ENCODE measurements around the gene XKR7. TPM values are rescaled to one million over a fixed set of nuclear protein-coding genes. Genes with fewer than 3 reads are reported as not detected.
"Not testable (repeated sequence)": the region's sequence is repeated elsewhere in the genome, so short reads cannot be mapped to it uniquely, and the experiment has no call there.

Gene XKR7
- total RNA-seq, 4 donors from 2014 or later = under 0.01 TPM; not detected in 3

DNA sequence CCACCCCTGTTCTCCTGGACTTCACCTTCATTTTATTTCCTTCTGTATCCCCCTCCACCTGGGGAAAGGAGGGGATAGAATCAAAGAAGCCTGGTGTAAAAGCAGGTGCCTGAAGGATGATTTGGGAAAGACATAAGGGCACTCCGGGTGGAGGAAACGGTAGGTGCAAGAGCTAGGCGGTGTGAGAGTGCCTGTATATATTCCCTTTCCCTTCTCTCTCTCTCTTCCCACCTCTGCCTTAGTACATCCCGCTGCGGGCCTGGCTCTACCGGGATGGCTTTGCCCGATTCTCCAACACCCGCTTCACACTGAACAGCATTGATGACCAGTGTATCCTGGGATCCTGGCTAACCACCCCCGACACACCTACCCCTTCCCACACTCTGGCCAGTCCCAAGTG lies 42.3 kb upstream of the XKR7 start:
- Histone ChIP-seq H3K4me1 (no peaks in the 10 kb centered on the region), H3K27ac (no peak overlapping the region), H3K36me3 (no peaks in the 10 kb centered on the region), H3K9me3 (no peaks in the 10 kb centered on the region), H3K4me3 (no peak overlapping the region), H3K27me3 (peaks cover 14% of the 10 kb centered on the region)
- WGBS, 2 donors (ENCODE audit: low coverage in 1 of 2) = 71% methylated on average over 9 of the region's 9 CpGs; no CpG with 5 or more reads in 1 of the 2 donors
- intact Hi-C loops (cut with DNase I; ENCODE audit: low total_unique reads) (no loop called here), in situ Hi-C loops (cut with MboI; ENCODE audit: low pct_ligation_motif_present in 1 of 4, low pct_unique_long_range_greater_than_20kb in 1 of 4, low sequenced_read_pairs in 3 of 4) (no loop called here)
- no peak for DNase-seq
- TF ChIP-seq POLR2AphosphoS5 (IDR thresholded peaks at IDR 0.05) = no peak
- TF ChIP-seq, protein P1, sequence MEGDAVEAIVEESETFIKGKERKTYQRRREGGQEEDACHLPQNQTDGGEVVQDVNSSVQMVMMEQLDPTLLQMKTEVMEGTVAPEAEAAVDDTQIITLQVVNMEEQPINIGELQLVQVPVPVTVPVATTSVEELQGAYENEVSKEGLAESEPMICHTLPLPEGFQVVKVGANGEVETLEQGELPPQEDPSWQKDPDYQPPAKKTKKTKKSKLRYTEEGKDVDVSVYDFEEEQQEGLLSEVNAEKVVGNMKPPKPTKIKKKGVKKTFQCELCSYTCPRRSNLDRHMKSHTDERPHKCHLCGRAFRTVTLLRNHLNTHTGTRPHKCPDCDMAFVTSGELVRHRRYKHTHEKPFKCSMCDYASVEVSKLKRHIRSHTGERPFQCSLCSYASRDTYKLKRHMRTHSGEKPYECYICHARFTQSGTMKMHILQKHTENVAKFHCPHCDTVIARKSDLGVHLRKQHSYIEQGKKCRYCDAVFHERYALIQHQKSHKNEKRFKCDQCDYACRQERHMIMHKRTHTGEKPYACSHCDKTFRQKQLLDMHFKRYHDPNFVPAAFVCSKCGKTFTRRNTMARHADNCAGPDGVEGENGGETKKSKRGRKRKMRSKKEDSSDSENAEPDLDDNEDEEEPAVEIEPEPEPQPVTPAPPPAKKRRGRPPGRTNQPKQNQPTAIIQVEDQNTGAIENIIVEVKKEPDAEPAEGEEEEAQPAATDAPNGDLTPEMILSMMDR (IDR thresholded peaks at IDR 0.05) = no peak
- no peak for TF ChIP-seq EP300 (IDR thresholded peaks at IDR 0.05; ENCODE audit: low read depth)
- no peak for TF ChIP-seq POLR2A (IDR thresholded peaks at IDR 0.05)

DNA sequence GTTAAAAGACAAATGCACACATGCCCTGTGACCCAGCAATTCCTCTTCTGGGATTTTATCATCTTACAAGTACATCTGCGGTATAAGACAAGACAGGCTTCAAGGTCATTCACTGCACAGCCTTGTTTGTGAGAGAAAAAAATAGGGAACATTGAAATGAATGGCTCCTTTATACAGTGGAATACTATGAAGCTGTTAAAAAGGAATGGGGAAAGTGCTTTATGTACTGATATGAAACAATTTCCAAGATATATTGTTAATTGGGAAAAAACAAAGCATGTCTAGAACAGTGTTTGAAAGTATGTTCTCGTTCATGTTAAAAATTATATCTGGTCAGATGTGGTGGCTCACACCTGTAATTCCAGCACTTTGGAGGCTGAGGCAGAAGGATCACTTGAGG lies 41.5 kb upstream of the XKR7 start:
- Histone ChIP-seq H3K4me3 (no peak overlapping the region), H3K36me3 (no peaks in the 10 kb centered on the region), H3K9me3 (no peaks in the 10 kb centered on the region), H3K27ac (no peak overlapping the region), H3K4me1 (no peaks in the 10 kb centered on the region), H3K27me3 (peaks cover 14% of the 10 kb centered on the region)
- DNase-seq = no peak
- 39 to 80% methylated on average over 2 of the region's 2 CpGs for WGBS, 2 donors (ENCODE audit: low coverage in 1 of 2)
- in situ Hi-C loops (cut with MboI; ENCODE audit: low pct_ligation_motif_present in 1 of 4, low pct_unique_long_range_greater_than_20kb in 1 of 4, low sequenced_read_pairs in 3 of 4) (no loop called here), intact Hi-C loops (cut with DNase I; ENCODE audit: low total_unique reads) (no loop called here)
- TF ChIP-seq, protein P1 (IDR thresholded peaks at IDR 0.05) = no peak
- TF ChIP-seq POLR2AphosphoS5 (IDR thresholded peaks at IDR 0.05) = no peak
- no peak for TF ChIP-seq POLR2A (IDR thresholded peaks at IDR 0.05)
- no peak for TF ChIP-seq EP300 (IDR thresholded peaks at IDR 0.05; ENCODE audit: low read depth)

DNA sequence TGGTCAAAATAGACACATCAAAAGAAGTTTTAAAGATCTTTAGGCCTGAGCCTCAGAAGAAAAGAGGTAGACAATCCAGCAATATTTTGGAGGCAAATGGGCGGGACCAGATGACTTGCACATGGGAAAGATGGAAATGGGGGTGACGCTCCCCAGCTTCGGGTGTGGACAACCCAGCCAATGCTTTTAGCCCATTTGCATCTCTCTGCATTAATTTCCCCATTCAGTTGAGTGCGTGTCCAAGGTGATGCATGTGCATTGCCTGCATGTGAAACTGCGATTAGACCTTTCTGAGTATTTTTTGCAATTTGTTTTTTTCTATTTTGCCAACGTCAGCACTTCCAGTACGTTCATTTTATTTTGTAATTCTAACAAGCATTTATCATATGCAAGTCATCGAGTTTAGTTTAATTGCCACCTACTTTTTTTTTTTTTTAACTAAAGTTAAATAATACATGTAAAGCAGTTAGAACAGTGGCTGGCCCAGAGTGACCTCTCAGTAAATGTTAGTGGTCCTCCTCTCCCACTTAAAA lies 40.3 kb upstream of the XKR7 start:
- TF ChIP-seq EP300 (IDR thresholded peaks at IDR 0.05; ENCODE audit: low read depth) = no peak
- TF ChIP-seq, protein P1 (IDR thresholded peaks at IDR 0.05) = no peak
- Histone ChIP-seq H3K4me3 (no peak overlapping the region), H3K36me3 (no peaks in the 10 kb centered on the region), H3K27ac (no peak overlapping the region), H3K4me1 (no peaks in the 10 kb centered on the region), H3K27me3 (peaks cover 14% of the 10 kb centered on the region), H3K9me3 (no peaks in the 10 kb centered on the region)
- WGBS, 2 donors (ENCODE audit: low coverage in 1 of 2) = 62 to 68% methylated on average over 8 of the region's 8 CpGs
- no peak for DNase-seq
- intact Hi-C loops (cut with DNase I; ENCODE audit: low total_unique reads) = no loop called here
- in situ Hi-C loops (cut with MboI; ENCODE audit: low pct_ligation_motif_present in 1 of 4, low pct_unique_long_range_greater_than_20kb in 1 of 4, low sequenced_read_pairs in 3 of 4) = no loop called here

DNA sequence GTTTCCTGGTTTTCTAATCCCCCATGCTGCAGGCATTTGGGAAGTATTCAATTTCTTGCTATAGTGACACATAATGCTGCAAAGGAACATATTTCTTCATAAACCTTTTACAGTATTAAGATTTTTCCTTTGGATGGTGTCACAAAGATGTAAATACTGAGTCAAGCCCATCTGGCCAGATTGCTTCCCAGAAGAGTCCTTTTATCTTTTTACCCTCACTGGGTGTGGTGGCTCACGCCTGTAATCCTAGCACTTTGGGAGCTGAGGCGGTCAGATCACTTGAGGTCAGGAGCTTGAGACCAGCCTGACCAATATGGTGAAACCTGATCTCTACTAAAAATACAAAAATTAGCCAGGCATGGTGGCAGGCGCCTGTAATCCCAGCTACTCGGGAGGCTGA lies 38.3 kb upstream of the XKR7 start:
- H3K4me3 ChIP-seq; H3K36me3 ChIP-seq; H3K4me1 ChIP-seq; DNase-seq; in situ Hi-C loops (cut with MboI; ENCODE audit: low pct_ligation_motif_present in 1 of 4, low pct_unique_long_range_greater_than_20kb in 1 of 4, low sequenced_read_pairs in 3 of 4); intact Hi-C loops (cut with DNase I; ENCODE audit: low total_unique reads); H3K9me3 ChIP-seq; H3K27ac ChIP-seq: not testable (repeated sequence)
- peaks cover 14% of the 10 kb centered on the region for H3K27me3 ChIP-seq
- 62% methylated on average over 4 of the region's 4 CpGs; no CpG with 5 or more reads in 1 of the 2 donors for WGBS, 2 donors (ENCODE audit: low coverage in 1 of 2)

DNA sequence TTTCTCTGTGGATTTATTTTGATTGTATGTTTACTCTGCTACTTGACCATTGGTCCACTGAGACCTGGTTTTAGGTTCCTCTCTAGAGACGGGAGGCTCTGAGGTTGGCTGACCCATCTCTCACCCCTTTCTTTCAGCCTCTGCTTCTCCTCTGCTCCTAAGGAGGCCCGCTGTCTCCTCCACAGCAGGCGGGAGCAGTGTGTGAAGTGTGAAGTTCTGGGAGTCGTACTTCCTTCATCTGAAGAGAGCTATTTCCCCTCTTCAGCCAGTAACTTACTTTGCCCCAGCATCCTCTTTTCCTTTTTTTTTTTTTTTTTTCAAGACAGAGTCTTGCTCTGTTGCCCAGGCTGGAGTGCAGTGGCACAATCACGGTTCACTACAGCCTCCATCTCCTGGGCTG lies 37.2 kb upstream of the XKR7 start:
- H3K27me3 ChIP-seq = peaks cover 14% of the 10 kb centered on the region
- H3K9me3 ChIP-seq = no peaks in the 10 kb centered on the region
- no peak overlapping the region for H3K27ac ChIP-seq
- WGBS, 2 donors (ENCODE audit: low coverage in 1 of 2) = 40 to 45% methylated on average over 1 to 5 of the region's 5 CpGs
- no peak for TF ChIP-seq POLR2AphosphoS5 (IDR thresholded peaks at IDR 0.05)
- no peak for TF ChIP-seq EP300 (IDR thresholded peaks at IDR 0.05; ENCODE audit: low read depth)
- no peak for DNase-seq
- no peaks in the 10 kb centered on the region for H3K4me1 ChIP-seq
- intact Hi-C loops (cut with DNase I; ENCODE audit: low total_unique reads) = no loop called here
- H3K4me3 ChIP-seq = no peak overlapping the region
- no peaks in the 10 kb centered on the region for H3K36me3 ChIP-seq
- in situ Hi-C loops (cut with MboI; ENCODE audit: low pct_ligation_motif_present in 1 of 4, low pct_unique_long_range_greater_than_20kb in 1 of 4, low sequenced_read_pairs in 3 of 4) = no loop called here

All from transverse colon (tissue), 4 donors.